ENCODE data around the gene DAP. TPM values are rescaled to one million over a fixed set of nuclear protein-coding genes. Genes with fewer than 3 reads are reported as not detected.

The DAP gene
- total RNA-seq, 1 experiment from 2014 or later, result 108 TPM

- ChIA-PET POLR2A (no interaction called here), CTCF (no interaction called here)
- TF ChIP-seq TCF7L2 (IDR thresholded peaks at IDR 0.05; ENCODE audit: low read depth, low read length) (no peak), CTCF (IDR thresholded peaks at IDR 0.05) (no peak), POLR2AphosphoS5 (IDR thresholded peaks at IDR 0.05; ENCODE audit: low read depth, low read length) (no peak), REST (IDR thresholded peaks at IDR 0.05; ENCODE audit: insufficient read depth in 1 of 2, low read depth in 2 of 2, low read length in 1 of 2) (no peak), SIN3A (IDR thresholded peaks at IDR 0.05; ENCODE audit: borderline replicate concordance, insufficient read depth, low read depth, low read length) (no peak)
- H3K27me3 ChIP-seq (ENCODE audit: control insufficient read depth, insufficient read depth, low read length), result no peaks in the 10 kb centered on the region; the same call in 1 of the 2 replicates
- H3K27ac ChIP-seq (ENCODE audit: low read length), result no peak overlapping the region
- no peaks in the 10 kb centered on the region for H3K36me3 ChIP-seq (ENCODE audit: control insufficient read depth, insufficient read depth, low read length)
- ATAC-seq, result no peak
- in situ Hi-C loops (cut with HindIII; ENCODE audit: low pct_unique_long_range_greater_than_20kb, low sequenced_read_pairs) (no loop called here), intact Hi-C loops (cut with micrococcal nuclease; ENCODE audit: unreplicated experiment) (no loop called here)
- no TSS peak for BruUV-seq (replicated peaks)
- no peak overlapping the region for H3K4me3 ChIP-seq (ENCODE audit: low read depth in 2 of 2, low read length in 2 of 2)
- H3K4me1 ChIP-seq (ENCODE audit: control insufficient read depth, insufficient read depth, low read length), result no peaks in the 10 kb centered on the region
- DNase-seq (ENCODE audit: low read depth, low spot score), result no peak
- H3K9me3 ChIP-seq (ENCODE audit: control insufficient read depth, insufficient read depth, low read depth, low read length), result no peaks in the 10 kb centered on the region
Measured at GRCh38 chr5:10768328-10768899, 7.4 kb upstream of the DAP start.

GRCh38 chr5:10762776-10763500 is 1.9 kb upstream of the DAP start:
- ATAC-seq (no peak), DNase-seq (ENCODE audit: low read depth, low spot score) (no peak)
- Histone ChIP-seq H3K4me3 (ENCODE audit: low read depth in 2 of 2, low read length in 2 of 2) (no peak overlapping the region), H3K9me3 (ENCODE audit: control insufficient read depth, insufficient read depth, low read depth, low read length) (no peaks in the 10 kb centered on the region), H3K27me3 (ENCODE audit: control insufficient read depth, insufficient read depth, low read length) (no peaks in the 10 kb centered on the region), H3K4me1 (ENCODE audit: control insufficient read depth, insufficient read depth, low read length) (peaks cover 7% of the 10 kb centered on the region), H3K36me3 (ENCODE audit: control insufficient read depth, insufficient read depth, low read length) (no peaks in the 10 kb centered on the region; the same call in 1 of the 2 replicates), H3K27ac (ENCODE audit: low read length) (no peak overlapping the region)
- intact Hi-C loops (cut with micrococcal nuclease; ENCODE audit: unreplicated experiment) (no loop called here), in situ Hi-C loops (cut with HindIII; ENCODE audit: low pct_unique_long_range_greater_than_20kb, low sequenced_read_pairs) (no loop called here)
- CTCF ChIA-PET, result no interaction called here
- BruUV-seq (replicated peaks), result no TSS peak
- POLR2A ChIA-PET, result no interaction called here
- TF ChIP-seq REST (IDR thresholded peaks at IDR 0.05; ENCODE audit: insufficient read depth in 1 of 2, low read depth in 2 of 2, low read length in 1 of 2) (no peak), CTCF (IDR thresholded peaks at IDR 0.05) (no peak), SIN3A (IDR thresholded peaks at IDR 0.05; ENCODE audit: borderline replicate concordance, insufficient read depth, low read depth, low read length) (no peak), POLR2AphosphoS5 (IDR thresholded peaks at IDR 0.05; ENCODE audit: low read depth, low read length) (no peak), TCF7L2 (IDR thresholded peaks at IDR 0.05; ENCODE audit: low read depth, low read length) (no peak)
